Natural killer cell (primary cell): Measurements from ENCODE around the gene FHIT. TPM values are rescaled to one million over a fixed set of nuclear protein-coding genes. Genes with fewer than 3 reads are reported as not detected.
"Not testable (repeated sequence)": the region's sequence is repeated elsewhere in the genome, so short reads cannot be mapped to it uniquely, and the experiment has no call there.

Source experiments
- ATAC-seq, 3 donors: fragments of 150-1000 bp in 2 of 3; fragments of 200-7000 bp in 1 of 3; cut with Tn5 transposase; 1 replicate in 1 of 3; 2 replicates in 2 of 3; pipeline ENCODE4 v1.10.0; 2021; ENCODE audit warnings: mild to moderate bottlenecking in 2 of 3, moderate library complexity in 2 of 3
- DNase-seq, 2 donors: peaks; one replicate each; pipeline versions ENCODE4 v3.0.0 to v3.0.0-alpha.2; 2013 to 2021; ENCODE audit warnings: mixed read lengths in 1 of 2
- H3K27ac ChIP-seq: one replicate; pipeline ENCODE4 v1.5.1; 2013; ENCODE audit warnings: mild to moderate bottlenecking, low read length
- H3K27me3 ChIP-seq: one replicate; pipeline ENCODE4 v1.6.1; 2013; ENCODE audit warnings: low read length; ENCODE audit not compliant: control insufficient read depth, insufficient read depth
- H3K36me3 ChIP-seq: one replicate; pipeline ENCODE4 v1.6.1; 2013; ENCODE audit warnings: low read length; ENCODE audit not compliant: control insufficient read depth, insufficient read depth
- H3K4me1 ChIP-seq: one replicate; pipeline ENCODE4 v1.6.1; 2013; ENCODE audit warnings: low read length; ENCODE audit not compliant: control insufficient read depth, insufficient read depth
- H3K4me3 ChIP-seq: one replicate; pipeline ENCODE4 v1.5.1; 2013; ENCODE audit warnings: low read length
- H3K9me3 ChIP-seq: one replicate; pipeline ENCODE4 v1.6.1; 2013; ENCODE audit warnings: low read length; ENCODE audit not compliant: control insufficient read depth, insufficient read depth
- H3K27ac Mint-ChIP-seq, 2 donors: one replicate each; pipeline ENCODE4 v1.8.0; 2022; ENCODE audit warnings: mild to moderate bottlenecking in 2 of 2, mixed read lengths in 2 of 2, moderate library complexity in 1 of 2
- H3K27me3 Mint-ChIP-seq, 2 donors: one replicate each; pipeline ENCODE4 v1.8.0; 2022; ENCODE audit warnings: low read depth in 2 of 2, mixed read lengths in 2 of 2
- H3K36me3 Mint-ChIP-seq: one replicate; pipeline ENCODE4 v1.8.0; 2022; ENCODE audit warnings: mixed read lengths
- H3K4me1 Mint-ChIP-seq, 2 donors: one replicate each; pipeline ENCODE4 v1.8.0; 2022; ENCODE audit warnings: mixed read lengths in 2 of 2
- H3K4me3 Mint-ChIP-seq: one replicate; pipeline ENCODE4 v1.8.0; 2022; ENCODE audit warnings: mild to moderate bottlenecking, moderate library complexity, mixed read lengths
- H3K9me3 Mint-ChIP-seq, 2 donors: one replicate each; pipeline ENCODE4 v1.8.0; 2022; ENCODE audit warnings: mixed read lengths in 2 of 2
- WGBS: methylation state at CpG from one replicate; pipeline ENCODE4 v1.1.7; 2013; ENCODE audit warnings: missing lambda C conversion rate; ENCODE audit not compliant: insufficient coverage; 5-methylcytosine and 5-hydroxymethylcytosine counted together
- intact Hi-C: fragments of 100-400 bp; cut with micrococcal nuclease; formaldehyde crosslinking; loops from one replicate; pipeline ENCODE4 v1.14.2; 2022
- total RNA-seq, 4 donors: library from RNA; stranded (reverse); fragments of 120-200 nt in 1 of 4; gene quantifications; one replicate each; pipeline versions ENCODE4 v1.2.3 to v1.2.4, GENCODE V29; 2013 to 2022
- TF ChIP-seq, protein P1 (sequence below): fragments of 200-600 bp; IDR thresholded peaks from one replicate; pipeline ENCODE4 v1.8.0; 2022; ENCODE audit warnings: antibody characterized with exemption

FHIT gene
- total RNA-seq, 3 donors from 2014 or later (not counting 1 experiment from before 2014, with no cell fraction given): 2.7 to 6.1 (median 3.3) TPM

GRCh38 chr3:60998858-60999257 is 252.4 kb downstream of the FHIT start:
- H3K9me3 Mint-ChIP-seq: peaks cover 0 to 4% of the 10 kb centered on the region in 2 donors
- H3K4me1 Mint-ChIP-seq: no peaks in the 10 kb centered on the region
- intact Hi-C loops: no loop called here
- WGBS: 96% methylated on average over 3 of the region's 3 CpGs
- TF ChIP-seq, protein P1, sequence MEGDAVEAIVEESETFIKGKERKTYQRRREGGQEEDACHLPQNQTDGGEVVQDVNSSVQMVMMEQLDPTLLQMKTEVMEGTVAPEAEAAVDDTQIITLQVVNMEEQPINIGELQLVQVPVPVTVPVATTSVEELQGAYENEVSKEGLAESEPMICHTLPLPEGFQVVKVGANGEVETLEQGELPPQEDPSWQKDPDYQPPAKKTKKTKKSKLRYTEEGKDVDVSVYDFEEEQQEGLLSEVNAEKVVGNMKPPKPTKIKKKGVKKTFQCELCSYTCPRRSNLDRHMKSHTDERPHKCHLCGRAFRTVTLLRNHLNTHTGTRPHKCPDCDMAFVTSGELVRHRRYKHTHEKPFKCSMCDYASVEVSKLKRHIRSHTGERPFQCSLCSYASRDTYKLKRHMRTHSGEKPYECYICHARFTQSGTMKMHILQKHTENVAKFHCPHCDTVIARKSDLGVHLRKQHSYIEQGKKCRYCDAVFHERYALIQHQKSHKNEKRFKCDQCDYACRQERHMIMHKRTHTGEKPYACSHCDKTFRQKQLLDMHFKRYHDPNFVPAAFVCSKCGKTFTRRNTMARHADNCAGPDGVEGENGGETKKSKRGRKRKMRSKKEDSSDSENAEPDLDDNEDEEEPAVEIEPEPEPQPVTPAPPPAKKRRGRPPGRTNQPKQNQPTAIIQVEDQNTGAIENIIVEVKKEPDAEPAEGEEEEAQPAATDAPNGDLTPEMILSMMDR: no peak
- H3K4me3 ChIP-seq: no peak overlapping the region
- no peak overlapping the region for H3K27ac ChIP-seq
- no peaks in the 10 kb centered on the region for H3K9me3 ChIP-seq
- no peaks in the 10 kb centered on the region for H3K4me1 ChIP-seq
- ATAC-seq: no peak
- no peak overlapping the region for H3K27ac Mint-ChIP-seq
- H3K36me3 Mint-ChIP-seq: no peaks in the 10 kb centered on the region
- no peaks in the 10 kb centered on the region for H3K36me3 ChIP-seq
- no peaks in the 10 kb centered on the region for H3K27me3 ChIP-seq
- DNase-seq: no peak
- no peaks in the 10 kb centered on the region for H3K27me3 Mint-ChIP-seq
- no peak overlapping the region for H3K4me3 Mint-ChIP-seq

- H3K4me1 ChIP-seq: no peaks in the 10 kb centered on the region
- Mint-ChIP-seq H3K36me3 (no peaks in the 10 kb centered on the region), H3K4me1 (no peaks in the 10 kb centered on the region), H3K4me3 (no peak overlapping the region), H3K27me3 (no peaks in the 10 kb centered on the region), H3K27ac (no peak overlapping the region), H3K9me3 (peaks cover 2 to 8% of the 10 kb centered on the region in 2 donors)
- TF ChIP-seq, protein P1: no peak
- no peaks in the 10 kb centered on the region for H3K27me3 ChIP-seq
- WGBS: 9% methylated on average over 5 of the region's 5 CpGs
- intact Hi-C loops: no loop called here
- H3K27ac ChIP-seq: no peak overlapping the region
- no peak overlapping the region for H3K4me3 ChIP-seq
- ATAC-seq (peak in 1 of 3 donors; percentile 53), DNase-seq (no peak)
- H3K9me3 ChIP-seq: peaks cover 2% of the 10 kb centered on the region
- no peaks in the 10 kb centered on the region for H3K36me3 ChIP-seq
Measured at GRCh38 chr3:60992395-60992794, 258.9 kb downstream of the FHIT start.

DNA sequence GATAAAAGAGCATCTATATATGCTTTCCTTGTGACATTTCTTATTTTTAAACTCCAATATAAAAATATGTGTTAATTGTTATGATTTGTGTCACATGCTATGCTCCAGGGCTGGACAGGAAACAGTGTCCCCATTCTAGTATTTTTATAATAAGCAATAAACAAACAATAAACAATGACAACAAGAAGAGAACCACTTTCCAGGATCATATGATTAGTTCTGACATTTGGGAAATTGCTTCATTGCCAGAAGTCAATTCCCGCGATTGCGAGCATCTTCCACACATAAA is 260.9 kb downstream of the FHIT start:
- TF ChIP-seq, protein P1: no peak
- intact Hi-C loops: no loop called here
- ATAC-seq (no peak), DNase-seq (no peak)
- Histone ChIP-seq H3K9me3 (peaks cover 2% of the 10 kb centered on the region), H3K36me3 (no peaks in the 10 kb centered on the region), H3K27ac (no peak overlapping the region), H3K4me1 (no peaks in the 10 kb centered on the region), H3K4me3 (no peak overlapping the region), H3K27me3 (no peaks in the 10 kb centered on the region)
- H3K4me1 Mint-ChIP-seq: no peaks in the 10 kb centered on the region
- H3K36me3 Mint-ChIP-seq: no peaks in the 10 kb centered on the region
- no peak overlapping the region for H3K27ac Mint-ChIP-seq
- no peaks in the 10 kb centered on the region for H3K27me3 Mint-ChIP-seq
- 100% methylated on average over 3 of the region's 3 CpGs for WGBS
- H3K4me3 Mint-ChIP-seq: no peak overlapping the region
- H3K9me3 Mint-ChIP-seq: peaks cover 5 to 11% of the 10 kb centered on the region in 2 donors

- no peak for ATAC-seq
- Histone ChIP-seq H3K4me1 (no peaks in the 10 kb centered on the region), H3K9me3 (peaks cover 2% of the 10 kb centered on the region), H3K36me3 (no peaks in the 10 kb centered on the region), H3K27me3 (no peaks in the 10 kb centered on the region), H3K27ac (no peak overlapping the region), H3K4me3 (no peak overlapping the region)
- Mint-ChIP-seq H3K27ac (no peak overlapping the region), H3K9me3 (peaks cover 8 to 14% of the 10 kb centered on the region in 2 donors), H3K27me3 (no peaks in the 10 kb centered on the region), H3K4me1 (no peaks in the 10 kb centered on the region), H3K36me3 (no peaks in the 10 kb centered on the region), H3K4me3 (no peak overlapping the region)
- TF ChIP-seq, protein P1: no peak
- intact Hi-C loops: no loop called here
- WGBS: 87% methylated on average over 10 of the region's 11 CpGs
- no peak for DNase-seq
Measured at GRCh38 chr3:60989626-60990441, 261.4 kb downstream of the FHIT start.

- H3K27ac ChIP-seq, H3K27me3 ChIP-seq, H3K4me3 Mint-ChIP-seq, H3K4me3 ChIP-seq, H3K27ac Mint-ChIP-seq, DNase-seq, intact Hi-C loops, ATAC-seq, H3K36me3 Mint-ChIP-seq, H3K36me3 ChIP-seq, H3K4me1 ChIP-seq, H3K9me3 ChIP-seq, H3K27me3 Mint-ChIP-seq, H3K4me1 Mint-ChIP-seq: not testable (repeated sequence)
- no CpG with 5 or more reads among the region's 1 CpG for WGBS
- peaks cover 12 to 13% of the 10 kb centered on the region in 2 donors for H3K9me3 Mint-ChIP-seq
Measured at GRCh38 chr3:60987191-60987590, 264.1 kb downstream of the FHIT start.
